ENCODE measurements around the gene SAFB2.

SAFB2 gene

DNA sequence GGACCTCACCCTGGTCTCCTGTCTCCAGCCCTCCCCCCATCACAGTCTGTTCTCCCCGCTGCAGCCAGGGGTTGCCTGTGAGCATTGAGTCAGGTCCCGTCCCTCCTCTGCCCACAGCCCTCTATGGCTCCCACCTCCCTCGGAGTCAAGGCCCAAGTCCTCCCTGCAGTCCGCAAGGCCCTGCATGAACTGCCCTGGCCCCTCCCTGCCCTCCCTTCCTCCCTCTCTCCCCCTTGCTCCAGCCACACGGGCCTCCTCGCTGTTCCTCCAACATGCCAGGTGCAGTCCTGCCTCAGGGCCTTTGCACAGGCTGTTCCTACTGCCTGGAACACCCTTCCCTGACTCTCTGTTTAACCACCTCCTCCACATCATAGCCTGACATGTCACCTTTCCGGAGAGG, 57.6 kb downstream of the SAFB2 start:
- H3K27ac ChIP-seq = no peak overlapping the region
- H3K4me2 ChIP-seq (ENCODE audit: low read length) = no peak overlapping the region
- H3K79me2 ChIP-seq = no peaks in the 10 kb centered on the region
- no peak overlapping the region for H2AFZ ChIP-seq
- no peaks in the 10 kb centered on the region for H3K9me3 ChIP-seq (ENCODE audit: control insufficient read depth, low read length)
- H3K4me1 ChIP-seq = no peaks in the 10 kb centered on the region
- no peaks in the 10 kb centered on the region for H3K36me3 ChIP-seq (ENCODE audit: control insufficient read depth, insufficient read depth, low read length)
- H3K27me3 ChIP-seq (ENCODE audit: control insufficient read depth, insufficient read depth, low read length) = peaks cover 4% of the 10 kb centered on the region
- H3K9ac ChIP-seq = no peak overlapping the region
- no peak overlapping the region for H3K4me3 ChIP-seq (ENCODE audit: low read depth, low read length)
- TF ChIP-seq, protein P1, sequence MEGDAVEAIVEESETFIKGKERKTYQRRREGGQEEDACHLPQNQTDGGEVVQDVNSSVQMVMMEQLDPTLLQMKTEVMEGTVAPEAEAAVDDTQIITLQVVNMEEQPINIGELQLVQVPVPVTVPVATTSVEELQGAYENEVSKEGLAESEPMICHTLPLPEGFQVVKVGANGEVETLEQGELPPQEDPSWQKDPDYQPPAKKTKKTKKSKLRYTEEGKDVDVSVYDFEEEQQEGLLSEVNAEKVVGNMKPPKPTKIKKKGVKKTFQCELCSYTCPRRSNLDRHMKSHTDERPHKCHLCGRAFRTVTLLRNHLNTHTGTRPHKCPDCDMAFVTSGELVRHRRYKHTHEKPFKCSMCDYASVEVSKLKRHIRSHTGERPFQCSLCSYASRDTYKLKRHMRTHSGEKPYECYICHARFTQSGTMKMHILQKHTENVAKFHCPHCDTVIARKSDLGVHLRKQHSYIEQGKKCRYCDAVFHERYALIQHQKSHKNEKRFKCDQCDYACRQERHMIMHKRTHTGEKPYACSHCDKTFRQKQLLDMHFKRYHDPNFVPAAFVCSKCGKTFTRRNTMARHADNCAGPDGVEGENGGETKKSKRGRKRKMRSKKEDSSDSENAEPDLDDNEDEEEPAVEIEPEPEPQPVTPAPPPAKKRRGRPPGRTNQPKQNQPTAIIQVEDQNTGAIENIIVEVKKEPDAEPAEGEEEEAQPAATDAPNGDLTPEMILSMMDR (IDR thresholded peaks at IDR 0.05) = no peak

DNA sequence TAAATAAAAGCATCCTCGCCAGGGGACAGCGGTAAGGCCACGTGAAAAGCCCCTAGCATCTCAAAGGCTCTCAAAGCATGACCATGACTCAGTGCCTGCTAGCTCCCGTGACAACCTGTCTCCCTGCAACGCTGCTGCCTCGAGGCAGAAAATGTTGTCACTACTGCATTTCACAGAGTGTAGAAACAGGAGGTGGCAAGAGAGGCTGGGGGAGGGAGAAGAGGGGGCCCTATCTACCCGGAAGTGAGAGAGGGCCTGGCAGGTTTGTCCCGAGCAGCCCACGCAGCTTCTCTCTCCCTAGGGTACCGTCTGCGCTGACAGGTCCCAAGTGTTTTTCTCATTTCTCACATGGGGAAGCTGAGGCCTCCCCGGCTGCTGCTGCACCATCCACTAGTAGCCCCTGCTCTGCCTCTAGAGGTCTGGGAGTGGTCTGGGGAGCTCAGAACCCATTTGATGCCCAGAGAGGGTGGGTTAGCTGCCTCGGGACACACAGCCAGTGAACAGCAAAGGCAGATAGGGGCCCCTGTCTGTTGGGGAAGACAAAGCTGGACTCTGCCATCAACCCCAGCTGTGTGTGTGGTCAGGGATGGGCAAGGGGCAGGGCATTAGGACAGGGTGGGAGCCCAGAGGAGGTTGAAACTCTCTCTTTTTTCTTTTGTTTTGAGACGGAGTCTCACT, 58.5 kb downstream of the SAFB2 start:
- Histone ChIP-seq H3K79me2 (no peaks in the 10 kb centered on the region), H3K27me3 (ENCODE audit: control insufficient read depth, insufficient read depth, low read length) (peaks cover 4% of the 10 kb centered on the region), H3K27ac (no peak overlapping the region), H3K36me3 (ENCODE audit: control insufficient read depth, insufficient read depth, low read length) (no peaks in the 10 kb centered on the region), H2AFZ (no peak overlapping the region), H3K9ac (no peak overlapping the region), H3K4me3 (ENCODE audit: low read depth, low read length) (no peak overlapping the region), H3K9me3 (ENCODE audit: control insufficient read depth, low read length) (no peaks in the 10 kb centered on the region), H3K4me2 (ENCODE audit: low read length) (no peak overlapping the region), H3K4me1 (no peaks in the 10 kb centered on the region)
- TF ChIP-seq, protein P1 (IDR thresholded peaks at IDR 0.05) = no peak

DNA sequence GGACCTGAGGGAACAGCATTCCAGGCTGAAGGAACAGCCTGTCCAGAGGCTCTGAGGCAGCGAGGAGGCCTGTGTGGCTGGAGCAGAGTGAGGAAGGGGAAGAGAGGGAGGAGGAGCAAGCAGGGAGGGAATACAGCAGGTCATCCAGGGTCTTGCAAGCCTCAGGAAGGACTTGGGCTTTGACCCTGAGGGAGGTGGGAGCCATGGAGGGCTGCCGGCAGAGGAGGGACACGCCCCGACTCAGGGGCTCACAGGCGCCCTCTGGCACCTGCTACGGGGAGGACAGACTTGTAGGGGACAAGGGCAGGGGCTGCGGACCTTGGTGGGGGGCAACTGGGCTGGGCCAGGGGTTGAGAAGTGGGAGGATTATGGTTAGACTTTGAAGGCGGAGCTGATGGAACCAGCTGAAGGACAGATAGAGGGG, 59.6 kb downstream of the SAFB2 start:
- Histone ChIP-seq H2AFZ (no peak overlapping the region), H3K4me1 (no peaks in the 10 kb centered on the region), H3K27ac (no peak overlapping the region), H3K9ac (no peak overlapping the region), H3K27me3 (ENCODE audit: control insufficient read depth, insufficient read depth, low read length) (peaks cover 4% of the 10 kb centered on the region), H3K9me3 (ENCODE audit: control insufficient read depth, low read length) (no peaks in the 10 kb centered on the region), H3K79me2 (no peaks in the 10 kb centered on the region), H3K4me3 (ENCODE audit: low read depth, low read length) (no peak overlapping the region), H3K36me3 (ENCODE audit: control insufficient read depth, insufficient read depth, low read length) (no peaks in the 10 kb centered on the region), H3K4me2 (ENCODE audit: low read length) (no peak overlapping the region)
- TF ChIP-seq, protein P1 (IDR thresholded peaks at IDR 0.05) = no peak

DNA sequence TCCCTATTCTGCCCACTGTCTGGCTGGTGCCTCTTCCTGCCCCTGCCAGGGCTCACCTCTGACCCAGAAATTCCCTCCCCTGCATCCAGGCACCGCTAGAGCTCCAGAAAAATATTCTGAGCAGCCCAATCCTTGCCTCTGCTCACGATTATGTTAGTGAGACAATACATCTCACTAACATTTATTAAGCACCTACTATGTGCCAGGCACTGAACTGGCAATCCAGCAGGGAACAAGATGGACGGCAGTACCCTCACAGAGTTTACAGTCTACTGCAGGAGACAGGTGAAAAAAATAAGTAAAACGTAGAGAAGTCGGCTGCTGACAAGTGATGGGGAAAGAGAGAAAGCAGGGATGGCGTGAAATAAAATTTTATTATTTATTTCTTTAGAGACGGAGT, 60.3 kb downstream of the SAFB2 start:
- Histone ChIP-seq H3K9me3 (ENCODE audit: control insufficient read depth, low read length) (no peaks in the 10 kb centered on the region), H3K36me3 (ENCODE audit: control insufficient read depth, insufficient read depth, low read length) (no peaks in the 10 kb centered on the region), H3K4me3 (ENCODE audit: low read depth, low read length) (no peak overlapping the region), H3K27me3 (ENCODE audit: control insufficient read depth, insufficient read depth, low read length) (peaks cover 4% of the 10 kb centered on the region), H3K9ac (no peak overlapping the region), H3K79me2 (no peaks in the 10 kb centered on the region), H3K4me2 (ENCODE audit: low read length) (no peak overlapping the region), H2AFZ (no peak overlapping the region), H3K4me1 (no peaks in the 10 kb centered on the region), H3K27ac (no peak overlapping the region)
- TF ChIP-seq, protein P1 (IDR thresholded peaks at IDR 0.05) = no peak

DNA sequence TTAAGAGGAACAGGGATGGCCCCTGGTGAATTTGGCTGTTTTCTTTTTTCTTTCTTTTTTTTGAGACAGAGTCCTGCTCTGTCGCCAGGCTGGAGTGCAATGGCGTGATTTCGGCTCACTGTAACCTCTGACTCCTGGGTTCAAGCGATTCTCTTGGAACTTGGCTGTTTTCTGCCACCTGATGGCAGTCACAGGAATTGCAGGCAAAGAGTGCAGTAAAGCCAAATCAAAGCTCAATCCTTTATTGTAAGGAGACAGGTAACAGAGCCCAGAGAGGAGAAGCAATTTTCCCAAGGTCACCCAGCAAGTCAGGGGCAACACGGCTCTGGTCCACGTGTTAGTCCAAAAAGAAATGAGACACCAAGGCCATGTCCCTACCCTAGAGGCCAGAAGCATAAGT, 61.0 kb downstream of the SAFB2 start:
- H3K79me2 ChIP-seq = no peaks in the 10 kb centered on the region
- TF ChIP-seq, protein P1 (IDR thresholded peaks at IDR 0.05) = no peak
- no peaks in the 10 kb centered on the region for H3K9me3 ChIP-seq (ENCODE audit: control insufficient read depth, low read length)
- no peak overlapping the region for H3K9ac ChIP-seq
- no peak overlapping the region for H3K4me3 ChIP-seq (ENCODE audit: low read depth, low read length)
- no peaks in the 10 kb centered on the region for H3K36me3 ChIP-seq (ENCODE audit: control insufficient read depth, insufficient read depth, low read length)
- H3K27ac ChIP-seq = no peak overlapping the region
- peaks cover 4% of the 10 kb centered on the region for H3K27me3 ChIP-seq (ENCODE audit: control insufficient read depth, insufficient read depth, low read length)
- H3K4me1 ChIP-seq = no peaks in the 10 kb centered on the region
- H2AFZ ChIP-seq = no peak overlapping the region
- no peak overlapping the region for H3K4me2 ChIP-seq (ENCODE audit: low read length)
